DND-41 (cell line): ENCODE results near the gene KLHDC8A.

Source experiments
- ATAC-seq: fragments of 200-7000 bp; cut with Tn5 transposase; 3 replicates; pipeline ENCODE4 v1.9.1; 2021; ENCODE audit warnings: low read depth; ENCODE audit not compliant: insufficient read depth
- DNase-seq: peaks from one replicate; pipeline ENCODE4 v3.0.0-alpha.2; 2020
- H2AFZ ChIP-seq: 2 replicates; pipeline ENCODE4 v1.6.0; 2012; ENCODE audit warnings: low read depth, low read length
- H3K27ac ChIP-seq: 2 replicates; pipeline ENCODE4 v1.5.1; 2012; ENCODE audit warnings: low read length, inconsistent platforms
- H3K27me3 ChIP-seq: fragments of 200-600 bp; sonication (generic); 2 replicates; pipeline ENCODE4 v1.6.0; 2012; ENCODE audit warnings: low read length, mild to moderate bottlenecking, inconsistent platforms; ENCODE audit not compliant: insufficient read depth, poor library complexity
- H3K36me3 ChIP-seq: 2 replicates; pipeline ENCODE4 v1.5.1; 2012; ENCODE audit warnings: low read length, inconsistent platforms; ENCODE audit not compliant: insufficient read depth
- H3K4me1 ChIP-seq: 2 replicates; pipeline ENCODE4 v1.5.1; 2012; ENCODE audit warnings: mild to moderate bottlenecking, low read length; ENCODE audit not compliant: insufficient read depth
- H3K4me2 ChIP-seq: 2 replicates; pipeline ENCODE4 v1.6.0; 2012; ENCODE audit warnings: mild to moderate bottlenecking, moderate library complexity, low read length, inconsistent platforms; ENCODE audit not compliant: insufficient read depth
- H3K4me3 ChIP-seq, 2 experiments: fragments of 200-600 bp in 1 of 2; shearing (Covaris generic) in 1 of 2; 2 replicates each; pipeline ENCODE4 v1.5.1; 2012 to 2016; ENCODE audit warnings: inconsistent platforms in 2 of 2, low read length in 2 of 2, mild to moderate bottlenecking in 2 of 2, low read depth in 1 of 2, moderate library complexity in 1 of 2
- H3K79me2 ChIP-seq: 2 replicates; pipeline ENCODE4 v1.6.0; 2012; ENCODE audit warnings: low read length, inconsistent platforms; ENCODE audit not compliant: insufficient read depth
- H3K9ac ChIP-seq: 2 replicates; pipeline ENCODE4 v1.6.0; 2012; ENCODE audit warnings: low read depth, mild to moderate bottlenecking, inconsistent platforms, low read length, moderate library complexity
- H3K9me3 ChIP-seq: 2 replicates; pipeline ENCODE4 v1.5.1; 2012; ENCODE audit warnings: low read length, moderate library complexity, mild to moderate bottlenecking, inconsistent platforms; ENCODE audit not compliant: insufficient read depth, severe bottlenecking
- H4K20me1 ChIP-seq: 2 replicates; pipeline ENCODE4 v1.6.0; 2012; ENCODE audit warnings: low read length; ENCODE audit not compliant: insufficient read depth
- CTCF ChIP-seq: IDR thresholded peaks from 2 replicates; pipeline ENCODE4 v1.5.1; 2012; ENCODE audit warnings: borderline replicate concordance, low read length, moderate library complexity, mild to moderate bottlenecking; ENCODE audit not compliant: poor library complexity, severe bottlenecking; ENCODE audit errors: extremely low read depth
- EZH2 ChIP-seq: IDR thresholded peaks from 3 replicates; pipeline ENCODE4 v1.6.1; 2012; ENCODE audit warnings: borderline replicate concordance, low read depth, mild to moderate bottlenecking, moderate library complexity, low read length, inconsistent platforms; ENCODE audit not compliant: severe bottlenecking

The KLHDC8A gene

GRCh38 chr1:205360891-205361290 lies 4.2 kb upstream of the KLHDC8A start:
- H3K27me3 ChIP-seq = peaks cover 34% of the 10 kb centered on the region
- ATAC-seq = no peak

GRCh38 chr1:205359771-205360565 lies 3.2 kb upstream of the KLHDC8A start:
- H3K36me3 ChIP-seq = no peaks in the 10 kb centered on the region
- H3K79me2 ChIP-seq = no peaks in the 10 kb centered on the region
- H2AFZ ChIP-seq = no peak overlapping the region
- peaks cover 29% of the 10 kb centered on the region for H3K27me3 ChIP-seq
- TF ChIP-seq EZH2 (no peak), CTCF (no peak)
- ATAC-seq (no peak), DNase-seq (no peak)
- no peak overlapping the region for H3K27ac ChIP-seq
- no peaks in the 10 kb centered on the region for H3K4me1 ChIP-seq
- no peak overlapping the region for H3K4me2 ChIP-seq
- no peaks in the 10 kb centered on the region for H4K20me1 ChIP-seq
- H3K9ac ChIP-seq = no peak overlapping the region
- no peaks in the 10 kb centered on the region for H3K9me3 ChIP-seq
- no peak overlapping the region for H3K4me3 ChIP-seq

More at GRCh38 chr1:205360891-205361290, 4.2 kb upstream of the KLHDC8A start:
- Histone ChIP-seq H3K4me3 (no peak overlapping the region), H3K27ac (no peak overlapping the region), H2AFZ (no peak overlapping the region), H4K20me1 (no peaks in the 10 kb centered on the region), H3K9me3 (no peaks in the 10 kb centered on the region), H3K4me1 (no peaks in the 10 kb centered on the region), H3K9ac (no peak overlapping the region), H3K36me3 (no peaks in the 10 kb centered on the region), H3K79me2 (no peaks in the 10 kb centered on the region), H3K4me2 (no peak overlapping the region)
- DNase-seq = no peak
- TF ChIP-seq EZH2 (no peak), CTCF (no peak)

- no peak for ATAC-seq
These were observed 1.9 kb upstream of the KLHDC8A start for GRCh38 chr1:205358579-205358978.

More at GRCh38 chr1:205358579-205358978, 1.9 kb upstream of the KLHDC8A start:
- Histone ChIP-seq H4K20me1 (0 out of 2 replicates have a peak, but pooled peaks cover under 1% of the 10 kb centered on the region), H3K27me3 (peaks cover 29% of the 10 kb centered on the region), H3K4me1 (no peaks in the 10 kb centered on the region), H3K79me2 (no peaks in the 10 kb centered on the region), H3K27ac (no peak overlapping the region), H2AFZ (no peak overlapping the region), H3K36me3 (no peaks in the 10 kb centered on the region), H3K9ac (no peak overlapping the region), H3K4me3 (no peak overlapping the region), H3K9me3 (no peaks in the 10 kb centered on the region), H3K4me2 (no peak overlapping the region)
- DNase-seq = no peak
- TF ChIP-seq CTCF = no peak
- TF ChIP-seq EZH2 = no peak
